ENCODE results near the gene ERC1.

DNA sequence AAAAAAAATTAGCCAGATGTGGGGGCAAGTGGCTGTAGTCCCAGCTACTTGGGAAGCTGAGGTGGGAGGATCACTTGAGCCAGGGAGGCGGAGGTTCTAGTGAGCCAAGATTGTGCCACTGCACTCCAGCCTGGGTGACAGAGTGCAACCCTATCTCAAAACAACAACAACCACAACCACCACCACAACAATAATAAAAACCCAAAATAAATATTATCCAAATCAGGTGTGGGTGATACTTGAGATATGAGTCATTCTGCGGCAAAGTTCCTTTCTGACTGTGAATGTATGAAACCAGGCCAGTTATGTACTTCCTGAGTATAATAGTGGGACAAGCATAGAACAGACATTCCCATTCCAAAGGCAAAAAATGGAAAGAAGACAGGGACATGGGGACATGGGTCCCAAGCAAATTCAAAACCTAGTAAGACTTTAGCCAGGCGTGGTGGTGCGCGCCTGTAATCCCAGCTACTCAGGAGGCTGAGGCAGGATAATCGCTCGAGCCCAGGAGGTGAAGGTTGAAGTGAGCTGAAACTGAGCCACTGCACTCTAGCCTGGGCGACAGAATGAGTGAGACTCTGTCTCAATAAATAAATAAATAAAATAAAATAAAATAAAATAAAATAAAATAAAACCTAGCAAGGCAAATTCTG, 9.7 kb upstream of the ERC1 start:
- TF ChIP-seq ZNF384 (IDR thresholded peaks at IDR 0.05; ENCODE audit: low read depth, low read length) (no peak), FOS (IDR thresholded peaks at IDR 0.05; ENCODE audit: extremely low read depth, insufficient read length) (no peak), ZNF232 (CRISPR knock-in tag; IDR thresholded peaks at IDR 0.05) (no peak), SP2 (IDR thresholded peaks at IDR 0.05; ENCODE audit: extremely low read depth, low read depth, low read length, poor library complexity, severe bottlenecking) (no peak), PML (IDR thresholded peaks at IDR 0.05; ENCODE audit: low read length) (no peak), ZNF561 (CRISPR knock-in tag; conservative IDR thresholded peaks at IDR 0.05) (no peak), PHB2 (IDR thresholded peaks at IDR 0.05; ENCODE audit: low read depth) (no peak), ZNF707 (CRISPR knock-in tag; conservative IDR thresholded peaks at IDR 0.05) (no peak)

Data from K562 (cell line).